ENCODE results near the gene RADX. TPM values are rescaled to one million over a fixed set of nuclear protein-coding genes. Genes with fewer than 3 reads are reported as not detected.

Gene RADX
- total and polyA plus RNA-seq, 2 donors (not counting 3 experiments of a cell fraction or from before 2014, with no cell fraction given) = 0.12 TPM; not detected in 1

- Histone ChIP-seq H3K9me1 (replicated peaks; ENCODE audit: control insufficient read depth, extremely low read depth, insufficient read depth, low read length) (no peaks in the 10 kb centered on the region), H3K4me3 (replicated peaks in 1 of 3; ENCODE audit: insufficient read depth in 1 of 3, low read depth in 1 of 3, low read length in 3 of 3) (no peak overlapping the region), H3K27ac (ENCODE audit: insufficient read depth, low read depth, low read length) (no peak overlapping the region), H3K27me3 (ENCODE audit: control insufficient read depth in 2 of 2, insufficient read depth in 2 of 2, low read length in 2 of 2) (no peaks in the 10 kb centered on the region), H3K9ac (replicated peaks; ENCODE audit: extremely low read depth, insufficient read depth, low read length) (no peak overlapping the region), H3K79me2 (ENCODE audit: control insufficient read depth, insufficient read depth, low read length) (no peaks in the 10 kb centered on the region), H2AFZ (ENCODE audit: low read depth, low read length) (no peak overlapping the region), H3K9me3 (replicated peaks; ENCODE audit: control insufficient read depth, insufficient read depth, low read length) (no peaks in the 10 kb centered on the region), H3K4me1 (ENCODE audit: control insufficient read depth, extremely low read depth, insufficient read depth, low read length) (no peaks in the 10 kb centered on the region), H3K36me3 (ENCODE audit: control insufficient read depth in 2 of 2, extremely low read depth in 1 of 2, insufficient read depth in 2 of 2, low read length in 2 of 2) (no peaks in the 10 kb centered on the region), H3K4me2 (ENCODE audit: insufficient read depth, low read length) (no peak overlapping the region), H4K20me1 (replicated peaks; ENCODE audit: control insufficient read depth, extremely low read depth, insufficient read depth, low read length) (no peaks in the 10 kb centered on the region)
- BruUV-seq (replicated peaks) = no TSS peak
- intact Hi-C loops (cut with micrococcal nuclease) (no loop called here), dilution Hi-C loops (cut with MboI; ENCODE audit: extremely low pct_ligation_motif_present, low sequenced_read_pairs) (no loop called here)
- no peak for FAIRE-seq
- POLR2A ChIA-PET = no interaction called here
- CTCF ChIA-PET = no interaction called here
- DNase-seq (ENCODE audit: low read depth, low spot score) = no peak
- TF ChIP-seq MYC (IDR thresholded peaks at IDR 0.05; ENCODE audit: low read depth, low read length) (no peak), POLR2AphosphoS5 (IDR thresholded peaks at IDR 0.05; ENCODE audit: insufficient read depth, low read depth, low read length) (no peak), GATA2 (IDR thresholded peaks at IDR 0.05; ENCODE audit: insufficient read depth, insufficient read length, low read depth, low read length) (no peak), POLR2A (IDR thresholded peaks at IDR 0.05; ENCODE audit: low read depth, low read length) (no peak), MAX (IDR thresholded peaks at IDR 0.05; ENCODE audit: insufficient read depth, insufficient read length) (no peak), EZH2 (IDR thresholded peaks at IDR 0.05; ENCODE audit: borderline replicate concordance, low read depth, low read length, severe bottlenecking) (no peak), JUN (IDR thresholded peaks at IDR 0.05; ENCODE audit: borderline replicate concordance, insufficient read depth, insufficient read length, low read depth) (no peak), FOS (IDR thresholded peaks at IDR 0.05; ENCODE audit: borderline replicate concordance, insufficient read depth, low read length) (no peak), CTCF (IDR thresholded peaks at IDR 0.05; ENCODE audit: extremely low read depth in 1 of 2, insufficient read depth in 1 of 2, low read depth in 1 of 2, low read length in 2 of 2) (no peak)
Observed at GRCh38 chrX:106564986-106565385, 46.8 kb upstream of the RADX start.

Data from endothelial cell of umbilical vein (primary cell).